SU-DHL-6 (cell line): ENCODE data around the gene SF3B4.

ENCODE experiments used
- EZH2phosphoT487 ChIP-seq: fragments of 200-600 bp; sonication (generic), shearing (Covaris generic); conservative IDR thresholded peaks from 2 replicates; pipeline ENCODE4 v1.6.1; 2018; ENCODE audit warnings: mild to moderate bottlenecking, antibody characterized with exemption, low read length, moderate library complexity, mixed read lengths
- TF ChIP-seq, protein P1 (sequence below): fragments of 200-600 bp; sonication (generic); IDR thresholded peaks from one replicate; pipeline ENCODE4 v1.5.1; 2017; ENCODE audit warnings: antibody characterized with exemption, mild to moderate bottlenecking, low read length, moderate library complexity; ENCODE audit not compliant: insufficient read depth, poor library complexity, severe bottlenecking

DNA sequence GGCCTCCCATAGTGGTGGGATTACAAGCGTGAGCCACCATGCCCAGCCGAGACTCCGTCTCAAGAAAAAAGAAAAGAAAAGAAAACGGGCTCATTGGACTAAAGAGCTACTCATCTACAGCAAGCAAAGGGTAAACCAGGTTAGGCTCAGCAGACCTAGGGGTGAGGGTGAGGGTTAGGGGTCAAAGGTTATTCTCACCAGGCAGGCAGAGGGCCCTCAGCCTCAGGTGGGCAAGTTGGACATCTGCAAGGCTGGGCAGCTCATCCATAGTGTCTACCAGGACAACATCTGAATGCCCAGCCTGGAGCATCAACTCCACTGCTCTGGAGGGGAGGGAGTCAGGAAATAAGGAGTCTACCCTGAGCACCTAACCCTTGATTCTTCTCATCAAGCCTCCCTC, 5.6 kb upstream of the SF3B4 start:
- TF ChIP-seq, protein P1, sequence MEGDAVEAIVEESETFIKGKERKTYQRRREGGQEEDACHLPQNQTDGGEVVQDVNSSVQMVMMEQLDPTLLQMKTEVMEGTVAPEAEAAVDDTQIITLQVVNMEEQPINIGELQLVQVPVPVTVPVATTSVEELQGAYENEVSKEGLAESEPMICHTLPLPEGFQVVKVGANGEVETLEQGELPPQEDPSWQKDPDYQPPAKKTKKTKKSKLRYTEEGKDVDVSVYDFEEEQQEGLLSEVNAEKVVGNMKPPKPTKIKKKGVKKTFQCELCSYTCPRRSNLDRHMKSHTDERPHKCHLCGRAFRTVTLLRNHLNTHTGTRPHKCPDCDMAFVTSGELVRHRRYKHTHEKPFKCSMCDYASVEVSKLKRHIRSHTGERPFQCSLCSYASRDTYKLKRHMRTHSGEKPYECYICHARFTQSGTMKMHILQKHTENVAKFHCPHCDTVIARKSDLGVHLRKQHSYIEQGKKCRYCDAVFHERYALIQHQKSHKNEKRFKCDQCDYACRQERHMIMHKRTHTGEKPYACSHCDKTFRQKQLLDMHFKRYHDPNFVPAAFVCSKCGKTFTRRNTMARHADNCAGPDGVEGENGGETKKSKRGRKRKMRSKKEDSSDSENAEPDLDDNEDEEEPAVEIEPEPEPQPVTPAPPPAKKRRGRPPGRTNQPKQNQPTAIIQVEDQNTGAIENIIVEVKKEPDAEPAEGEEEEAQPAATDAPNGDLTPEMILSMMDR: no peak
- TF ChIP-seq EZH2phosphoT487: no peak
